Stimulated activated CD4-positive, alpha-beta T cell treated with anti-CD3 and anti-CD28 coated beads, Interleukin-12 subunit alpha, Interleukin-12 subunit beta, amount 100 ng/mL, for 48 hours (primary cell): ENCODE measurements around the gene MAGIX.
"Not testable (repeated sequence)": the region's sequence is repeated elsewhere in the genome, so short reads cannot be mapped to it uniquely, and the experiment has no call there.

Source experiments
- DNase-seq, 3 donors: peaks; one replicate each; pipeline ENCODE4 v3.0.0-alpha.2; 2020; ENCODE audit warnings: low read depth in 2 of 3, low spot score in 1 of 3

Gene MAGIX

GRCh38 chrX:49162620-49163019 is at the start of gene MAGIX:
Gene MAGIX (plus strand): TSS chrX:49162758. CDS start chrX:49162890, 132 bp downstream.
- no peak for DNase-seq

GRCh38 chrX:49116076-49116475 is 46.5 kb upstream of the MAGIX start:
- DNase-seq: no peak

GRCh38 chrX:49116716-49117115 is 45.8 kb upstream of the MAGIX start:
- no peak for DNase-seq

- no peak for DNase-seq
These were observed 45.0 kb upstream of the MAGIX start for GRCh38 chrX:49117581-49117980.

GRCh38 chrX:49120091-49120490 is 42.5 kb upstream of the MAGIX start:
- DNase-seq: no peak

GRCh38 chrX:49122499-49122898 is 40.1 kb upstream of the MAGIX start:
- DNase-seq: no peak

GRCh38 chrX:49127742-49128258 is 34.8 kb upstream of the MAGIX start:
- DNase-seq: not testable (repeated sequence)

- no peak for DNase-seq
These were observed 33.1 kb upstream of the MAGIX start for GRCh38 chrX:49129427-49129826.

- DNase-seq: not testable (repeated sequence)
These were observed 30.3 kb upstream of the MAGIX start for GRCh38 chrX:49132275-49132674.

GRCh38 chrX:49133759-49134158 is 28.8 kb upstream of the MAGIX start:
- DNase-seq: no peak

GRCh38 chrX:49137492-49137891 is 25.1 kb upstream of the MAGIX start:
- DNase-seq: no peak

- DNase-seq: no peak
These were observed 22.8 kb upstream of the MAGIX start for GRCh38 chrX:49139713-49140112.

- not testable (repeated sequence) for DNase-seq
These were observed 20.3 kb upstream of the MAGIX start for GRCh38 chrX:49142264-49142663.

- DNase-seq: not testable (repeated sequence)
These were observed 19.4 kb upstream of the MAGIX start for GRCh38 chrX:49143154-49143553.

- DNase-seq: no peak
These were observed 15.3 kb upstream of the MAGIX start for GRCh38 chrX:49147282-49147681.

- no peak for DNase-seq
These were observed 14.6 kb upstream of the MAGIX start for GRCh38 chrX:49147936-49148335.

- DNase-seq: not testable (repeated sequence)
These were observed 14.0 kb upstream of the MAGIX start for GRCh38 chrX:49148390-49149100.

GRCh38 chrX:49149291-49149690 is 13.3 kb upstream of the MAGIX start:
- not testable (repeated sequence) for DNase-seq

GRCh38 chrX:49153467-49153866 is 9.1 kb upstream of the MAGIX start:
- no peak for DNase-seq

GRCh38 chrX:49155243-49155899 is 7.2 kb upstream of the MAGIX start:
- peak in 1 of 3 donors; percentile 24 for DNase-seq

- peak; percentile 66 to 75 (median 73) for DNase-seq
These were observed 6.4 kb upstream of the MAGIX start for GRCh38 chrX:49155900-49156837.
